Measurements from ENCODE around the gene FNDC5. TPM values are rescaled to one million over a fixed set of nuclear protein-coding genes. Genes with fewer than 3 reads are reported as not detected.

The FNDC5 gene
- total and polyA plus RNA-seq, 9 of the 15 experiments (the other 6 are each of a cell fraction or from before 2014, with no cell fraction given), result 0.06 to 2.1 (median 0.22) TPM

GRCh38 chr1:32892368-32893197, 21.9 kb upstream of the FNDC5 start (continued):
- TF ChIP-seq TOE1 (IDR thresholded peaks at IDR 0.05; ENCODE audit: borderline replicate concordance), result no peak
- peak; percentile 20; the same call in 1 of the 2 replicates for TF ChIP-seq TOE1 (CRISPR knock-in tag; IDR thresholded peaks at IDR 0.05; ENCODE audit: borderline replicate concordance, low read depth)
- no peak for TF ChIP-seq ZNF41 (CRISPR knock-in tag; conservative IDR thresholded peaks at IDR 0.05)
- 0 out of 2 replicates have a peak, but pooled peaks have one; percentile 10 for TF ChIP-seq CBFA2T3 (IDR thresholded peaks at IDR 0.05)
- no peak for TF ChIP-seq ZBTB1 (CRISPR knock-in tag; IDR thresholded peaks at IDR 0.05; ENCODE audit: borderline replicate concordance, low read depth)
- no peak for TF ChIP-seq ZBTB26 (CRISPR knock-in tag; IDR thresholded peaks at IDR 0.05)
- no peak for TF ChIP-seq DACH1 (IDR thresholded peaks at IDR 0.05; ENCODE audit: partially characterized antibody)
- TF ChIP-seq HMG20A (CRISPR knock-in tag; conservative IDR thresholded peaks at IDR 0.05), result no peak
- TF ChIP-seq KDM1A (IDR thresholded peaks at IDR 0.05), result no peak
- TF ChIP-seq MTF1 (CRISPR knock-in tag; IDR thresholded peaks at IDR 0.05; ENCODE audit: borderline replicate concordance), result no peak
- no peak for TF ChIP-seq PTRF (tag; IDR thresholded peaks at IDR 0.05)
- no peak for TF ChIP-seq ZNF174 (CRISPR knock-in tag; IDR thresholded peaks at IDR 0.05)
- no peak for TF ChIP-seq GABPA (tag; conservative IDR thresholded peaks at IDR 0.05; ENCODE audit: low read depth)
- no peak for TF ChIP-seq ZNF780A (CRISPR knock-in tag; IDR thresholded peaks at IDR 0.05)
- TF ChIP-seq EHMT2 (IDR thresholded peaks at IDR 0.05), result no peak
- TF ChIP-seq E2F3 (CRISPR knock-in tag; IDR thresholded peaks at IDR 0.05), result no peak
- no peak for TF ChIP-seq SOX6 (IDR thresholded peaks at IDR 0.05)
- TF ChIP-seq POU5F1 (IDR thresholded peaks at IDR 0.05; ENCODE audit: borderline replicate concordance, low read depth, low read length, partially characterized antibody), result no peak
- TF ChIP-seq ETS1 (conservative IDR thresholded peaks at IDR 0.05; ENCODE audit: control insufficient read depth, low read depth, low read length), result no peak; the same call in 1 of the 2 replicates
- TF ChIP-seq CREB3 (tag; conservative IDR thresholded peaks at IDR 0.05; ENCODE audit: low read depth), result no peak
- no peak for TF ChIP-seq ZNF316 (IDR thresholded peaks at IDR 0.05)
- TF ChIP-seq FIP1L1 (IDR thresholded peaks at IDR 0.05; ENCODE audit: low read depth, low read length, poor library complexity, severe bottlenecking), result no peak
- peak; percentile 11; the same call in 1 of the 2 replicates for TF ChIP-seq JUN (IDR thresholded peaks at IDR 0.05; ENCODE audit: borderline replicate concordance, low read depth, low read length)
- TF ChIP-seq JUN (CRISPR knock-in tag; IDR thresholded peaks at IDR 0.05; ENCODE audit: borderline replicate concordance), result no peak
- no peak for TF ChIP-seq HOMEZ (CRISPR knock-in tag; IDR thresholded peaks at IDR 0.05)

Measured in K562 (cell line).